NCI-H2171 treated with DMSO at 0.1 percent for 48 hours (cell line): Measurements from ENCODE around the gene IL12RB1.
A peak's percentile ranks its signal among the peaks of the same experiment; 100 is the strongest.
"Not testable (repeated sequence)": the region's sequence is repeated elsewhere in the genome, so short reads cannot be mapped to it uniquely, and the experiment has no call there.

Source experiments
- DNase-seq: peaks from one replicate; lab custom pipeline; 2025; lab: John Stamatoyannopoulos, UW

Gene IL12RB1

GRCh38 chr19:18046059-18046718, 40.5 kb downstream of the IL12RB1 start:
- peak; percentile 60 for DNase-seq

- DNase-seq: peak; percentile 79
These were observed 41.3 kb downstream of the IL12RB1 start for GRCh38 chr19:18045307-18046050.

- peak; percentile 99 for DNase-seq
These were observed 41.9 kb downstream of the IL12RB1 start for GRCh38 chr19:18044825-18045304.

- no peak for DNase-seq
These were observed 43.1 kb downstream of the IL12RB1 start for GRCh38 chr19:18043676-18044075.

- DNase-seq: no peak
These were observed 45.7 kb downstream of the IL12RB1 start for GRCh38 chr19:18041054-18041453.

- not testable (repeated sequence) for DNase-seq
These were observed 54.6 kb downstream of the IL12RB1 start for GRCh38 chr19:18032102-18032501.

GRCh38 chr19:18031401-18031800, 55.3 kb downstream of the IL12RB1 start:
- not testable (repeated sequence) for DNase-seq

- DNase-seq: peak; percentile 95
These were observed 57.0 kb downstream of the IL12RB1 start for GRCh38 chr19:18029617-18030338.

- no peak for DNase-seq
These were observed 59.6 kb downstream of the IL12RB1 start for GRCh38 chr19:18027151-18027550.

GRCh38 chr19:18023622-18024251, 63.0 kb downstream of the IL12RB1 start:
- DNase-seq: peak; percentile 61

- DNase-seq: no peak
These were observed 65.5 kb downstream of the IL12RB1 start for GRCh38 chr19:18021121-18021755.

GRCh38 chr19:18020212-18021085, 66.3 kb downstream of the IL12RB1 start:
- DNase-seq: no peak

GRCh38 chr19:18017275-18018083, 69.3 kb downstream of the IL12RB1 start:
- DNase-seq: no peak

GRCh38 chr19:18016209-18016910, 70.4 kb downstream of the IL12RB1 start:
- no peak for DNase-seq

GRCh38 chr19:18014197-18014596, 72.5 kb downstream of the IL12RB1 start:
- DNase-seq: no peak

GRCh38 chr19:18013210-18014111, 73.3 kb downstream of the IL12RB1 start:
- DNase-seq: no peak

GRCh38 chr19:18010149-18010548, 76.6 kb downstream of the IL12RB1 start:
- no peak for DNase-seq

- DNase-seq: no peak
These were observed 77.2 kb downstream of the IL12RB1 start for GRCh38 chr19:18009412-18010066.
